Neural progenitor cell (in vitro differentiated cells): ENCODE data around the gene KIF26B. TPM values are rescaled to one million over a fixed set of nuclear protein-coding genes. Genes with fewer than 3 reads are reported as not detected.
A peak's percentile ranks its signal among the peaks of the same experiment; 100 is the strongest.

Source experiments
- DNase-seq: peaks from one replicate; pipeline ENCODE4 v3.0.0-alpha.2; 2016; ENCODE audit warnings: low spot score
- H2AFZ ChIP-seq: fragments of 200-600 bp; sonication (generic); replicated peaks from 2 replicates; pipeline ENCODE4 v1.6.1; 2016; ENCODE audit warnings: antibody characterized with exemption
- H3F3A ChIP-seq: fragments of 200-600 bp; sonication (generic); 2 replicates; pipeline ENCODE4 v1.6.1; 2016; ENCODE audit warnings: antibody characterized with exemption, low read depth
- H3K27ac ChIP-seq: fragments of 200-600 bp; sonication (generic); 2 replicates; pipeline ENCODE4 v1.5.1; 2016; ENCODE audit warnings: mild to moderate bottlenecking
- H3K27me3 ChIP-seq: fragments of 200-600 bp; sonication (generic); 2 replicates; pipeline ENCODE4 v1.6.1; 2016; ENCODE audit warnings: mild to moderate bottlenecking, moderate library complexity
- H3K36me3 ChIP-seq: fragments of 200-600 bp; sonication (generic); 2 replicates; pipeline ENCODE4 v1.5.1; 2016
- H3K4me1 ChIP-seq: fragments of 200-600 bp; sonication (generic); 2 replicates; pipeline ENCODE4 v1.6.1; 2016; ENCODE audit warnings: mixed run types
- H3K4me2 ChIP-seq: fragments of 200-600 bp; sonication (generic); 2 replicates; pipeline ENCODE4 v1.6.1; 2016
- H3K4me3 ChIP-seq: fragments of 200-600 bp; sonication (generic); 2 replicates; pipeline ENCODE4 v1.5.1; 2016
- H3K79me2 ChIP-seq: fragments of 200-600 bp; sonication (generic); 2 replicates; pipeline ENCODE4 v1.6.1; 2016; ENCODE audit warnings: low read depth
- H3K9ac ChIP-seq: fragments of 200-600 bp; sonication (generic); 2 replicates; pipeline ENCODE4 v1.6.1; 2016
- H3K9me3 ChIP-seq: fragments of 200-600 bp; sonication (generic); 2 replicates; pipeline ENCODE4 v1.5.1; 2016; ENCODE audit warnings: low read depth
- H4K20me1 ChIP-seq: fragments of 200-600 bp; sonication (generic); 2 replicates; pipeline ENCODE4 v1.6.1; 2016; ENCODE audit warnings: low read depth
- H3K27ac Mint-ChIP-seq: 3 replicates; pipeline ENCODE4 v1.8.0; 2021; ENCODE audit warnings: mixed read lengths
- H3K27me3 Mint-ChIP-seq: 2 replicates; pipeline ENCODE4 v1.8.0; 2022; ENCODE audit warnings: low read depth, mild to moderate bottlenecking, inconsistent platforms, moderate library complexity, mixed read lengths; ENCODE audit not compliant: insufficient read depth
- H3K36me3 Mint-ChIP-seq: 3 replicates; pipeline ENCODE4 v1.8.0; 2021; ENCODE audit warnings: mixed read lengths
- H3K4me1 Mint-ChIP-seq: 3 replicates; pipeline ENCODE4 v1.8.0; 2021; ENCODE audit warnings: mixed read lengths
- H3K4me3 Mint-ChIP-seq: 3 replicates; pipeline ENCODE4 v1.8.0; 2021; ENCODE audit warnings: mild to moderate bottlenecking, moderate library complexity, mixed read lengths
- H3K9me3 Mint-ChIP-seq: 3 replicates; pipeline ENCODE4 v1.8.0; 2020; ENCODE audit warnings: mixed read lengths
- EZH2 ChIP-seq: fragments of 200-600 bp; sonication (generic); IDR thresholded peaks from 2 replicates; pipeline ENCODE4 v1.6.1; 2017; ENCODE audit warnings: antibody characterized with exemption, mild to moderate bottlenecking, moderate library complexity
- EZH2phosphoT487 ChIP-seq: fragments of 200-600 bp; sonication (generic); IDR thresholded peaks from 2 replicates; pipeline ENCODE4 v1.6.1; 2017; ENCODE audit warnings: antibody characterized with exemption
- total RNA-seq: library from RNA; depleted of rRNA; stranded (reverse); fragments of >200 nt; gene quantifications from 2 replicates; pipeline ENCODE4 v1.2.3, GENCODE V29; 2015; ENCODE audit warnings: low replicate concordance
- TF ChIP-seq, protein P1 (sequence below): fragments of 200-600 bp; sonication (generic); IDR thresholded peaks from 2 replicates; pipeline ENCODE4 v1.5.1; 2017; ENCODE audit warnings: antibody characterized with exemption, mild to moderate bottlenecking

Gene KIF26B
- total RNA-seq, 1 donor from 2014 or later, result 0.47 TPM

GRCh38 chr1:245345191-245345884 is 190.6 kb downstream of the KIF26B start:
- Histone ChIP-seq H3F3A (no peaks in the 10 kb centered on the region), H3K4me3 (no peak overlapping the region), H3K27me3 (no peaks in the 10 kb centered on the region), H4K20me1 (no peaks in the 10 kb centered on the region), H3K4me2 (no peak overlapping the region), H3K79me2 (no peaks in the 10 kb centered on the region), H3K4me1 (no peaks in the 10 kb centered on the region), H3K27ac (no peak overlapping the region), H3K9me3 (no peaks in the 10 kb centered on the region), H3K9ac (no peak overlapping the region), H2AFZ (peak overlapping the region; percentile 87), H3K36me3 (no peaks in the 10 kb centered on the region)
- Mint-ChIP-seq H3K4me1 (peaks cover 16% of the 10 kb centered on the region), H3K27ac (peak overlapping the region; percentile 85), H3K4me3 (no peak overlapping the region), H3K9me3 (peaks cover 7% of the 10 kb centered on the region), H3K27me3 (peaks cover 2% of the 10 kb centered on the region), H3K36me3 (peaks cover 2% of the 10 kb centered on the region)
- TF ChIP-seq EZH2phosphoT487, result no peak
- TF ChIP-seq, protein P1, sequence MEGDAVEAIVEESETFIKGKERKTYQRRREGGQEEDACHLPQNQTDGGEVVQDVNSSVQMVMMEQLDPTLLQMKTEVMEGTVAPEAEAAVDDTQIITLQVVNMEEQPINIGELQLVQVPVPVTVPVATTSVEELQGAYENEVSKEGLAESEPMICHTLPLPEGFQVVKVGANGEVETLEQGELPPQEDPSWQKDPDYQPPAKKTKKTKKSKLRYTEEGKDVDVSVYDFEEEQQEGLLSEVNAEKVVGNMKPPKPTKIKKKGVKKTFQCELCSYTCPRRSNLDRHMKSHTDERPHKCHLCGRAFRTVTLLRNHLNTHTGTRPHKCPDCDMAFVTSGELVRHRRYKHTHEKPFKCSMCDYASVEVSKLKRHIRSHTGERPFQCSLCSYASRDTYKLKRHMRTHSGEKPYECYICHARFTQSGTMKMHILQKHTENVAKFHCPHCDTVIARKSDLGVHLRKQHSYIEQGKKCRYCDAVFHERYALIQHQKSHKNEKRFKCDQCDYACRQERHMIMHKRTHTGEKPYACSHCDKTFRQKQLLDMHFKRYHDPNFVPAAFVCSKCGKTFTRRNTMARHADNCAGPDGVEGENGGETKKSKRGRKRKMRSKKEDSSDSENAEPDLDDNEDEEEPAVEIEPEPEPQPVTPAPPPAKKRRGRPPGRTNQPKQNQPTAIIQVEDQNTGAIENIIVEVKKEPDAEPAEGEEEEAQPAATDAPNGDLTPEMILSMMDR, result peak; percentile 29
- no peak for TF ChIP-seq EZH2
- peak; percentile 37 for DNase-seq

DNA sequence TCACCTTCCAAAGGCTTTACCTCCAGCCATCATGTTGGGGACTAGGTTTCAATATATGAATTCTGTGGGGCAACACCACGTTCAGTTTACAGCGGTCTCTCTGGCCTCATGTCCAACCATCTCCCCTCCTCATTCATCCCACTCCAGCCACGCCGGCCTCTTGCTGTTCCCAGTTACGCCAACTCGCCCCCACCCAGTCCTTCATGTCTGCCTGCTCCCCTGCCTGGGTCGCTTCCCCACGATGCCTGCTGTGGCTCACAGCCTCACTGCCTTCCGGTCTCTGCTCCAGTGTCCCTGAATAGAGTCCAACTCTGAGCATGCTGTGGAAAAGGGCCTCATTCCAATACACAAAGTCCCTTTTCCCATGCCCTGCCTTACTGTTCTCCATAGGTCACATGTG is 193.8 kb downstream of the KIF26B start:
- H3K4me2 ChIP-seq, result no peak overlapping the region
- H2AFZ ChIP-seq, result no peak overlapping the region
- H3K4me3 ChIP-seq, result no peak overlapping the region
- H3K4me1 ChIP-seq, result no peaks in the 10 kb centered on the region
- Mint-ChIP-seq H3K9me3 (peaks cover 7% of the 10 kb centered on the region), H3K27ac (no peak overlapping the region), H3K36me3 (peaks cover 2% of the 10 kb centered on the region), H3K27me3 (peaks cover 2% of the 10 kb centered on the region), H3K4me3 (no peak overlapping the region), H3K4me1 (peaks cover 5% of the 10 kb centered on the region)
- TF ChIP-seq, protein P1, result no peak
- TF ChIP-seq EZH2phosphoT487 (no peak), EZH2 (no peak)
- no peaks in the 10 kb centered on the region for H4K20me1 ChIP-seq
- no peak overlapping the region for H3K9ac ChIP-seq
- no peak overlapping the region for H3K27ac ChIP-seq
- H3K79me2 ChIP-seq, result no peaks in the 10 kb centered on the region
- no peak for DNase-seq
- no peaks in the 10 kb centered on the region for H3K27me3 ChIP-seq
- no peaks in the 10 kb centered on the region for H3K36me3 ChIP-seq
- no peaks in the 10 kb centered on the region for H3K9me3 ChIP-seq
- H3F3A ChIP-seq, result no peaks in the 10 kb centered on the region

DNA sequence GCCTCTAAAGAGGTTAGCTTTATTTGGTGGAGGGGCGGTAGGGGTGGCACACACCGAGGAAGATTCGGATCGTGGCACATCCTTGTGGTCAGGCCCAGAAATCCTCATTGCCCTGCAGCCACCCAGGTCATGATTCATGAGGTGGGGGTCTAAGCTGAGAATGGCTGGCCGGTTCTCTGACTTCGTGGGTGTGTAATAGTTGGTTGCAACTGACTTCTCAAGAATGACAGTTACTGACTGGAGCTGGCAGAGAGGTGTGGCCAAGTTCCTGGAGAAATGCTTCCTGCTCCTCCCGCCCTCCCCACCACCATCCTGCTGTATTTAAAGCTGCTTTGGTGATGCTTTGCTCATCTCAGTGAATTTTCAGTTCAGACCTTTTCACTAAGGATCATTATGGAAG is 198.6 kb downstream of the KIF26B start:
- H3K27me3 Mint-ChIP-seq, result no peaks in the 10 kb centered on the region
- Histone ChIP-seq H2AFZ (no peak overlapping the region), H3K27ac (no peak overlapping the region), H3K4me1 (no peaks in the 10 kb centered on the region), H3K36me3 (no peaks in the 10 kb centered on the region), H3K4me3 (no peak overlapping the region), H4K20me1 (no peaks in the 10 kb centered on the region), H3K9me3 (no peaks in the 10 kb centered on the region), H3K79me2 (no peaks in the 10 kb centered on the region), H3K9ac (no peak overlapping the region), H3K27me3 (no peaks in the 10 kb centered on the region), H3K4me2 (no peak overlapping the region), H3F3A (no peaks in the 10 kb centered on the region)
- peaks cover 3% of the 10 kb centered on the region for H3K9me3 Mint-ChIP-seq
- H3K4me1 Mint-ChIP-seq, result peaks cover 5% of the 10 kb centered on the region
- TF ChIP-seq EZH2phosphoT487 (no peak), EZH2 (no peak)
- TF ChIP-seq, protein P1, result no peak
- H3K4me3 Mint-ChIP-seq, result no peak overlapping the region
- H3K27ac Mint-ChIP-seq, result no peak overlapping the region
- H3K36me3 Mint-ChIP-seq, result no peaks in the 10 kb centered on the region
- DNase-seq, result no peak
